HG03139 (cell line): ENCODE measurements around the gene SRGAP2C.
"Not testable (repeated sequence)": the region's sequence is repeated elsewhere in the genome, so short reads cannot be mapped to it uniquely, and the experiment has no call there.

Experiments used
- ATAC-seq: cut with Tn5 transposase; IDR thresholded peaks from one replicate; pipeline ENCODE4 v1.9.1; 2021; ENCODE audit not compliant: unreplicated experiment

The SRGAP2C gene

GRCh38 chr1:121185140-121185708 lies 449 bp downstream of the SRGAP2C start:
- ATAC-seq: peak; percentile 4

GRCh38 chr1:121186191-121186590 lies 1.4 kb downstream of the SRGAP2C start:
- ATAC-seq: not testable (repeated sequence)

- not testable (repeated sequence) for ATAC-seq
Measured at GRCh38 chr1:121187914-121188313, 3.1 kb downstream of the SRGAP2C start.

GRCh38 chr1:121192512-121192911 lies 7.7 kb downstream of the SRGAP2C start:
- not testable (repeated sequence) for ATAC-seq

- ATAC-seq: not testable (repeated sequence)
Measured at GRCh38 chr1:121197095-121197882, 12.5 kb downstream of the SRGAP2C start.

GRCh38 chr1:121199763-121200162 lies 15.0 kb downstream of the SRGAP2C start:
- not testable (repeated sequence) for ATAC-seq

GRCh38 chr1:121200232-121200631 lies 15.5 kb downstream of the SRGAP2C start:
- not testable (repeated sequence) for ATAC-seq

GRCh38 chr1:121200985-121201981 lies 16.5 kb downstream of the SRGAP2C start:
- ATAC-seq: not testable (repeated sequence)

GRCh38 chr1:121202986-121203385 lies 18.2 kb downstream of the SRGAP2C start:
- not testable (repeated sequence) for ATAC-seq

- ATAC-seq: not testable (repeated sequence)
Measured at GRCh38 chr1:121205786-121206711, 21.3 kb downstream of the SRGAP2C start.

GRCh38 chr1:121207328-121207727 lies 22.6 kb downstream of the SRGAP2C start:
- ATAC-seq: not testable (repeated sequence)

- not testable (repeated sequence) for ATAC-seq
Measured at GRCh38 chr1:121208375-121208774, 23.6 kb downstream of the SRGAP2C start.

GRCh38 chr1:121210778-121211177 lies 26.0 kb downstream of the SRGAP2C start:
- ATAC-seq: not testable (repeated sequence)

- ATAC-seq: not testable (repeated sequence)
Measured at GRCh38 chr1:121213491-121213890, 28.7 kb downstream of the SRGAP2C start.

- ATAC-seq: not testable (repeated sequence)
Measured at GRCh38 chr1:121214544-121215156, 29.9 kb downstream of the SRGAP2C start.

- ATAC-seq: not testable (repeated sequence)
Measured at GRCh38 chr1:121215699-121216417, 31.1 kb downstream of the SRGAP2C start.

- not testable (repeated sequence) for ATAC-seq
Measured at GRCh38 chr1:121216676-121217075, 31.9 kb downstream of the SRGAP2C start.

- peak; percentile 32 for ATAC-seq
Measured at GRCh38 chr1:121221770-121222169, 37.0 kb downstream of the SRGAP2C start.

GRCh38 chr1:121224714-121225113 lies 39.9 kb downstream of the SRGAP2C start:
- peak; percentile 99 for ATAC-seq
